HG03575 (cell line): Measurements from ENCODE around the gene TTL.
"Not testable (repeated sequence)": the region's sequence is repeated elsewhere in the genome, so short reads cannot be mapped to it uniquely, and the experiment has no call there.

Experiments
- ATAC-seq: cut with Tn5 transposase; IDR thresholded peaks from one replicate; pipeline ENCODE4 v1.9.1; 2021; ENCODE audit not compliant: unreplicated experiment, insufficient number of reproducible peaks, low FRiP score; ENCODE audit errors: extremely low read depth

Gene TTL

DNA sequence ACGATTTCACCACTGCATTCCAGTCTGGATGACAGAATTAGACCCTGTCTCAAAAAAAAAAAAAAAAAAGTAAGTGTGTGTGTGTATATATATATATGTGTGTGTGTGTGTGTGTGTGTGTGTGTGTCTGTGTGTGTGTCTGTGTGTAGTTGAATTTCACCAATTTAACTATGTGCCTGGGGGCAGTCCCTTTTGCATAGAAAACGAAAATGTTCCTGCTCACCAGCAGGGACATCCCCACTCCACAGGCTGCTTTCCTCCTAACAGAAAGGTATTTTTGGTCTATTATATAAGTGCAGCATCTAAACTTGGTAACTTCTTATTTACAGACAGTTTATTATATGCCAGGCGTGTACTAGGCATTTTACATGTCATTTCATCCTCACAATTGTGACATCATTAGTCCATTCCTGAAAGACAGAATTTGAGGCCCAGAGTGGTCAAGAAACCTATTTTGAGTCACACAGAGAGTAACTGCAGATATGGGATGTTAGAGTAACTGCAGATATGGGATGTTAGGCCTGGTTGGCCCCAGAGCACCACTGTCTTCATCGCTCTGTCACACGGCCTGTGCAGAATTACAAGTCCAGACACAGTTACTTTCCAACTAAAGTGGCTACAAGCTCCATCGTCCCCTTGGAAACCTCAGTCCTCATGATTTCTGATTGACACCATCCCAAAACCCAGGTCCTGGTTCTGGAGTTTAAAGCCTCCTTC, 9.3 kb upstream of the TTL start:
- no peak for ATAC-seq

DNA sequence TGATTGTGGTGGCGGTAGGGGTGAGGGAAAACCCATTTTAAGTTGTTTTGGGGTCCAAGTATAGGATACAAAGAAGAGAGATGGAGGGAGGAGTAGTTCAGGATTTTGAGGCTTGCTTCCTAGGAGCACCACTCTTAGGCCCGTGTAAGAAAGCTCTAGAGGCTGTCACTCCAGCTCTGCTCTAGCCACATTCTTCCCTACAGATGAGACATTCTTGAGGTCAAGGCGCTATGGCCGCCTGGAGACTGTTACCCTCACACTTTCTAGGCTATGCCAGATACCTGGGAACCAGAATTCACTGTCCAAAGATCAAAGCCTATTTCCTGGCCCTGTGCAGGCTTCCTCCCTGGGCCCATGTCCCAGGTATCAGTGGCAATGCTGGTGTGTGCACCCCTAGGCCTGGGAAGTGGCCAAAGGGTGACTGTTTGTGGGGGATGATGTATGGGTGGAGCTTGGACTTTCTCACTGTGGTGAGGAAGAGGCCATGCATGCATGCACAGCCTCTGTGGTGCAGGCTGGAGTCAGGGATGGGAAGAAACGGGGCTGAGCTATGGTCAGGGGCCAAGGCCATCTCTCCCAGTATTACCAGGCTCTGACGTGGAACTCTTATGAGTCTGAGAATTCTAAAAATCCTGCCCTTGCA, 7.0 kb upstream of the TTL start:
- ATAC-seq = no peak

DNA sequence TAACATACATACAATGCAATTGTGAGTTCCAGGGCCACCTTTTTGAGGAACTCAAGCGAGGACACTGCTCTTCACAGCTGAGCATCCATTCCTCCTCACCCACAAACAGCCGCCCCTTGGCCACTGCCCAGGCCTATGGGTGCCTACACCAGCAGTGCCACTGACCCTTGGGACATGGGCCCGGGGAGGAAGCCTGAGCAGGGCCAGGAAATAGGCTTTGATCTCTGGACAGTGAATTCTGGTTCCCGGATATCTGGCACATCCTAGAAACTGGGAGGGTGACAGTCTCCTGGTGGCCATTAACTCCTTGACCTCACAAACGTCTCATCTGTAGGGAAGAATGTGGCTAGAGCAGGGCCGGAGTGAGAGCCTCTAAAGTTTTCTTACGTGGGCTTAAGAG, 5.5 kb upstream of the TTL start:
- no peak for ATAC-seq

DNA sequence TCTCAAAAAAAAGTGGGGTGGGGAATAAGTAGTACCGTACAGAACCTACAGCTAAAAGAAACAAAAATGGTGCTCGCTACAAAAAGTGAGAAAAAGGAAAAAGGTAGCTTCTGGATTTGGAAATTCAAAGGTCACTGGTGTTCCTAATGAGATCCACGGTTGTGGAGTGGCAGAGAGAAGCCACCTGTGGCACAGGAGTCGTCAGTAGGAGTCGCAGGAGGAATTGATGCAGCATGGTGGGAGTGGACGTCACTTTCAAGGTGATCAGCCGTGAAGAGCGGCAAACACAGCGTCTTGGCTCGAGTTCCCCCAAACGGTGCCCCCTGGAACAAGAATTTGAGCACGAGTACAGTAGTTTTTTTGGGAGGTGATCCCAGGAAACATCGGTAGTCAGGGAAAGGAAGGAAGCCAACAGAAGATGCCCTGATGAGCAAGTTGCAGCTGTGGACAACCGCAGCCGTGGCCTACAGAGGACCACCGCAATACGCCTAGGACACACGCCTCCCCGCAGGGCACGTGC, 1.4 kb upstream of the TTL start:
- ATAC-seq = no peak

DNA sequence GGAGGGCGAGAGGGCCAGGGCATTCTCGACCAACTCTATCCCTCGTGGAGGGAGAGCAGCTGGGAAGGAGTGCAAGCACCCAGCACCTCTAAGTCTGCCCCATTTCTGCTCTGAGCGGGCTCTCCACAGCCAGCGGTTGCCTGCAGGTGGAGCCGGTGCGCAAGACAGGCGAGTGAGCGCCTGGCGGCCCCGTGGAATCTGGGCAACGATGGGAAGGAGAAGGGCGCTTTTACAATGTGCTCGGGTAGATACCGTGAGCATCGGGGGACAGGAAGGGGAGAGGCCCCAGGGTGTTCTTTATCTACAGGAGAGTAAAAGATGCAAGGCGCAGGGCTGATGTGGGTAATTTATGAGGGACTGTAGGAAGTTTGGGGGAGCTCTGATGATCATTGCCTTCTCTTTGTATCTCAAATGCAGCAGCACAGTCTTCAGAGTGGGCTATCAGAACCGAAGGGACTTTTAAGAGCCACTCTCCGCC, 867 bp upstream of the TTL start:
- no peak for ATAC-seq

DNA sequence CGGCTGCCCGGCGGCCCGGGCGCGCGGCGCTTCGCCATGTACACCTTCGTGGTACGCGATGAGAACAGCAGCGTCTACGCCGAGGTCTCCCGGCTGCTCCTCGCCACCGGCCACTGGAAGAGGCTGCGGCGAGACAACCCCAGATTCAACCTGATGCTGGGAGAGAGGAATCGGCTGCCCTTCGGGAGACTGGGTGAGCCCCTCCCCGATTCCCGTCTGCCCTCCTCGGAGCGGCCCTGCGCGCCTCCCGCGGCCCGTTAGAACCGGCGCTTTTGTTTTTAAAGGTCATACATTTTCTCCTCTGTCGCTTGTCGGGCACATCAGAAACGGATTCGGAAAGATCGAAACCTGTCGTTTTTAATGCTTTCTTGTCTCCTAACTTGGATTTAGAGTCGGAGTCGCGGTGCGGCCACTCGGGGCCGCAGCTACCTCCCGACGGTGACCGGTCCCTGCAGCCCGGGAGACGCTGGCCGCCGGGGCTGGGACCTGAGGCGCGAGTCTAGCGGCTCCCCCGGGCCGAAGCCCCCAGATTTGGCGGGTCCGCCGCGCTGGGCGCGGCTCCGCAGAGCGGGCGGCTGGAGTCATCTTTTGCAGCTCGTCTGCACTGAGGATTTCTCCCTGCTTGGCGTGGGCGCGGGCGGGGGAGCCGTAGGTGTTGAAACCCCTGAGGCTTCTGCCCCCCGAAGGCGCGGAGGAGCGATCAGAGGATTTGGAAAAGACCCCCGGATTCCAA, 519 bp downstream of the TTL start:
- ATAC-seq = no peak

DNA sequence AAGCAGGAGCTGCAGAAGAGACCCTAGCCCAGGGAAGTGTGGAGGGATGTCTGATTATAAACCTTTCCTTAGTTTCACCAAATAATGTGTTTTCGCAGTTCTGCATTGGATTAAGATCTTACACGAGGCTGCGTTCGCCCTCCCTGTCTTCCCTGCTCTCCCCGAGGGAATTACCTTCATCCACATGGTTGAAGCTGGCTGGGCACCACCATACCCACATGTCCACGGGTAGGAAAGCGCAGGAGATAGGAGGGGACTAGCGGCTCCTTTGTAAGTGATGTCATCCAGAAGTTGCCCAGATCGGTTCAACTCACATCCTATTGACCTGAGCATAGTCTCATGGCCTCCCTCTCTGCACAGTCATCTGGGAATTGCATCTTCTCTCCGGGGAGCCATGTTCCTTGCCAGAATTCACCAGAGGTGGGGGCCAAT, 1.1 kb downstream of the TTL start:
- no peak for ATAC-seq

DNA sequence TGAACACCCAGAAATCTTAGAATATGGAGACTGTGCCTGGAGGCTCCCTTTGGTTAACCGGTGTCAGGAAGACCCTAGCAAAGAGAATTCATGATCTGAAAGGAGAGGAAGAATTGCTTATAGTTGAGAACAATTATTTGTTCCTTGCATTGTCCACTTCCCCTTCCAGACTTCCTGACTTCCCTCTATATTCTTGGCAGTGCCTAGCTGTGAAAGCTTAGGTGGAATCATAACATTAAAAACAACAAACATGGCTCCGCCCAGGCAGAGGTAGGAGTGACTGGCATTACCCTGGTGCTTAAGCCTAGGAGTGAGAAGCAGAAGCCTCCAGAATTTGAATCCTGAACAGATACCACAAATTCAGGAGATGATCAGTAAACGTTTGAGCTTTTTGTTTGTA, 1.9 kb downstream of the TTL start:
- no peak for ATAC-seq

DNA sequence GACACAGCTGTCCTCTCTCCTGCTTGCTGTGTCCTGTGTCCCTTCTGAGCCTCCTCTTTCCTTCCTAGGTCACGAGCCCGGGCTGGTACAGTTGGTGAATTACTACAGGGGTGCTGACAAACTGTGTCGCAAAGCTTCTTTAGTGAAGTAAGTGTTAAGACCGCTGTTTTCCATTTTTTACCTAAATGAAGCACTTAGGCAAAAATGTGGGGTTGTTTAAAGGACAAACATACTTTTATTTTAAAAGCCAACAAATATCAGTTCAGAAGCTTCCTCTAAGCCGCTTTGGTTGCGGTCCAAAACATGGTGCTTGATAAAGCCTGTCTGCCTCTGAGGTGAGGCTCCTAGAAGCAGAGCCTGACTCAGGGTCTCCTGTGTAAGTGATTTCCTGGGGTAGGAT, 3.9 kb downstream of the TTL start:
- no peak for ATAC-seq

DNA sequence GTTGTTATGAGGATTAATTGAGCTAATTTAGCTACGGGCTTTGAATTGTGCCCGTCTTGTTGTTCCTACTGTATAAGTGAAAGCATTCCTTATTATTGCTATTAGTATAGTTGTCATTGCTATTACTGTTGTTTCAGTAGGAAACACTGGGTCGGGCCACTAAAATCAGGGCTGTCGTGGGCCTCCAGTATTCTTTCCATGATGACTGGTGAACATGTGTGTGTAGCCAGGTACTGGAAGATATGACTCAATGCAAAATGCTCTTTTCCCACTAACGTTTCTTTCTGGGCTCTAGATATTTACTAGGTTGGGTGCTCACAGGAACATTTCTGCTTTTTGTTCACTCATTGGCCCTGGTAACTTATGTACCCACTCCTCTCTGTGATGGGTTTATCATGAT, 4.9 kb downstream of the TTL start:
- no peak for ATAC-seq

DNA sequence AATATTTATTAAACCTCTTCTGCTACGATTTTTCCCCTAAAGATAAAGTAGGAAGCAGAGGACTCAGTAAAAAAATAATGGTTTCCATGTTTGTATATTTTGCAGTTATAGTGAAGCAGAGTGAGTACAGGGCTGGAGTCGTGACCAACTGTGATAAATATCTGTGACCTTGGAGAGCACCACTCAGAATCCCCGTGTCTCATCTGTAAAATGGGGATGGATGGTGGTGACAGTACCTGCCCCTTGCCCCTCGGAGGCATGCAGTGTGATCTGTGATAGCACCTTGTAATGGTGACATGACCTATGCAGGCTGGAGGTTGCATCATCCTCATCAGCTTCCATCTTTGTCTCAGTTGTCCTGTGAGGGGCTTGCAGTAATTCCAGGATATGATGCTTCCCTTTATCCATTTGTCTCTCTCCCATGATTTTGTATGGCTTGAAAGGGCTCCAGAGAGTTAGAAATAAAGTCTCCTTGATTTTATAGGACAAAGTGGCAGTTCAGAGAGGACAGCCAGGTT, 5.5 kb downstream of the TTL start:
- ATAC-seq = no peak

DNA sequence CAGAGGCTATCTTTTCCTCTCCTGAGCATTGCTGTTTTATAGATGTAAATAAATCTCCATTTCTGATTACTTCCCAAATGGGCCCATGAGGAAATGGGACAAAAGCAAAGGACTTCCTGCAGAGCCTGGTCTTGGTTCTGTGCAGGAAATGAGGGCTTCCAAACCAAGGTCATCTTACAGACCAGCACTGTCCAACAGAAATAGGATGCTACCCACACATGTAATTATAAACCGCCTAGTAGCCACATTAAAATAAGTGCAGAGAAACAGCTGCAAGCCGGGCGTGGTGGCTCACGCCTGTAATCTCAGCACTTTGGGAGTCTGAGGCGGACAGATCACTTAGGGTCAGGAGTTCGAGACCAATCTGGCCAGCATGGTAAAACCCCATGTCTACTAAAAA, 6.2 kb downstream of the TTL start:
- ATAC-seq = no peak

DNA sequence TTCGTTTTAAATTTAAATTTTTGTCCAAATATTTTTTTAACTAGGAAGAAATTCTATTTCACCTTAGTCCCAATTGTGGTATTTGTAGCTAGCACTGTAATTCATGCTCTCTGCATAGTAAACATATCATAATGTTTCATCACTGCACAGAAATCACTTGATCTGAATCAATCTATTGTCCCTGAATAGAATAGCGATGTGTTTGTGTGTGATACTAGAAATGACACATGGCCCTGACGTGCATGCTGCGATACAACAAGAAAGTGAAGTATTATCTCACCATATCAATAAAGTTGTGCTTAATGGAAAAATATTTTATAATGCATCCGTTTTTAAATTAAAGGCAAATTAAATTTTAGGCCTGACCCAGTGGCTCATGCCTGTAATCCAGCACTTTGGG, 10.0 kb downstream of the TTL start:
- no peak for ATAC-seq

DNA sequence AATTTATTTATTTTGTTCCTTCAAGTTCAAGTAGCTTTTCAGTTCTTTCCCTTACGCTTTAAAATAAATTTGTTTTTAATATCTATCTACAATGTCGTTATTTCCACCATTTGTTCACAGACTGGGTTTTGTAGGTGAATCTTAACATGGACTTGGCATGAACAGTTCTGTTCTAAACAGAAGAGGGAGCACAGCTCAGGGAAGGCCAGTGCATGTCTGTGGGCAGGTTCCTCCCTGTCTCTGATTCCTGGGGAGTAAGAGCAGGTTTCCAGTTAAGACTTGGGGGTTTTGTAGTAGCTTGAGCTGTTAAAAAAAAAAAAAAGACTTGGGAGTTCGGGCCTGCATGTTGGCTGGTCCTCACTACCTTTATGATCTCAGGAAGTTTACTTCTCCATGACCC, 11.1 kb downstream of the TTL start:
- no peak for ATAC-seq

DNA sequence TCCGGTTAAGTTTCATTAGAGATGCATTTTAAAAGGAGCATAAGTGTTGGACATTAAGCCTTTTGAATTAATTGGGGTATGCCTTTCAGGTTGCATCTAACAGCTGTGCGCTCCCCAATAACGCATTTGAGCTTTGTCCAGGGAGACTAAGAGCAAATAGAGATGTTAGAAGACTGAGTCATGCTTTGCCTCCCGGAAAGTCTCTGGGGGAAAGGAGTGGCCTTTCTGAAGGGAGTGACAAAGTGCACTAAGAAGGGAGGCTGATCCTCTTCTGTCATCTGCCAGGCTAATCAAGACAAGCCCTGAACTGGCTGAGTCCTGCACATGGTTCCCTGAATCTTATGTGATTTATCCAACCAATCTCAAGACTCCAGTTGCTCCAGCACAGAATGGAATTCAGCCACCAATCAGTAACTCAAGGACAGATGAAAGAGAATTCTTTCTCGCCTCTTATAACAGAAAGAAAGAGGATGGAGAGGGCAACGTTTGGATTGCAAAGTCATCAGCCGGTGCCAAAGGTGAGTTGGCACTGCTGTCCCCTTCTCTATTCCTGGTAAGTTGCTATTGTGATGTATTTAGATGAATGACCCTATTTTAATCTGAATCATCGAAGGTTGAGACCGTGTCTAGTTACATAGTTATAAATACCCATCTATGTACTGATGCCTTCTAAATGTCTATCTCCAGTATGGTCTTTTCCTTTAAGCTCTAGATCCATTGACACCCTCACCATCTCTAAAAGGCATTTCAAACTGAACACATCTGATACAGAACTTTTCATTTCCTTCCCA, 12.1 kb downstream of the TTL start:
- no peak for ATAC-seq

DNA sequence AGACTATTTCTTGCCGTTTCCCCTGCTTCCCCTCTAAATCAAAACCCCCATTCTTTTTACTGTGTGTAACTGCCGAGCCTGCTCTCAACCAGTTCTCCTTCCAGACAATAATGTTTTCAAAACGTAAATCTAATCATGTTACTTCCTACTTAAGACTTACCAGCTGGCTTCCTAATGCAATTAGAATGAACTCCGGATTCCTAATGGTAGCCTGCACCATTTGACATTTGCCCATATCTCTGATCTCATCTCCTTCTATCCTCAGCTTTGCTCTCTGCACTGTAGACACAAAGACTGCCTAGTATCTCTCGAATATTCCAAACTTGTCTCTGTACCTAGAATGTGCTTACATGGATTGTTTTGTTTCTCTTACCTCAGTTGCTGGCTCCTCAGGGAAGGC, 12.9 kb downstream of the TTL start:
- no peak for ATAC-seq

DNA sequence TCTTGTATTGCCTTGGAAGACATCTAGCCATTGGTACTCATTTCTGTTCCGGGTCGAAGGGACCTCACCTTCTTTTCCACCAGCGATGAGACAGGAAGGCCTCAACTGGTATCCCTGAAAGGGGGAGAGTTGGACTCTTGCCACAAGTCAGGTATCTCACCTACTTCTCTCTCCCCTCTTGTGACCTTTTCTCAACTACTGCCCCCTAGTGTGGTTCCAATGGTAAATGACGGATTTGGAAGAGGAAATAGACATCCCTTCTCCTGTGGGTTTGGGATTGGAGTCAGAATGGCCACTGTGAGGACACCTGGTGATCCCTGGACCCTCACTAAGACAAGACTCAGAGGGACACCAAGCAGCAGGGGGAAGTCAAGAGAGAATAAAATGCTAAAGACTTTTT, 13.9 kb downstream of the TTL start:
- not testable (repeated sequence) for ATAC-seq

DNA sequence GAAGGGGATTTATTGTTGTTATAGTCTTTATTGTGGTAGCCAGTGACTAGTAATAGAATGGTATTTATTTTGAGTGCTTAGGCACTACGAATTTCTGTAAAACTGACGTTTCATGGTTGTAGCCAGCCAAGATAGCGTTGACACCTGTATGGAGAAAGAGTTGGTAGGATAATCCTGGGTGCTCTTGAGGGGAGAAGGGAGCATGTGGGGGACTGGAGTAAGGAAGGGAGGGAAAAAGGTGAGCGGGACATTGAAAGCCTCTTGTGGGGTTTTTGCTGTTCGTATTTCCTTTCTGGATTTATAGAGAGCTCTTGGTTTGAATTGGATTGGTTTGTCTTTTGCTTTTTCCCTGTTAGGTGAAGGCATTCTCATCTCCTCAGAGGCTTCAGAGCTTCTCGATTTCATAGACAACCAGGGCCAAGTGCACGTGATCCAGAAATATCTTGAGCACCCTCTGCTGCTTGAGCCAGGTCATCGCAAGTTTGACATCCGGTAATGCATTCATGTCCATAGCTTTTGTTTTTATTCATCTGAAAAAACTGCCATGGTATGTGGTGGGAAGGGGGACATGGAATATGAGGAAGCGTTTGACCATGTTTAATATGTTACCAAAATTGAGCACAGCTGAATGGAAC, 19.0 kb downstream of the TTL start:
- ATAC-seq = not testable (repeated sequence)
